ENCODE results near the gene SOHLH1.

Gene SOHLH1

GRCh38 chr9:135729480-135729879, 30.2 kb upstream of the SOHLH1 start:
- no peak for DNase-seq (ENCODE audit: low read depth, low spot score)

- no peak for DNase-seq (ENCODE audit: low read depth, low spot score)
These were observed 29.3 kb upstream of the SOHLH1 start for GRCh38 chr9:135728436-135729110.

- no peak for DNase-seq (ENCODE audit: low read depth, low spot score)
These were observed 28.1 kb upstream of the SOHLH1 start for GRCh38 chr9:135727257-135727875.

GRCh38 chr9:135726138-135726853, 27.0 kb upstream of the SOHLH1 start:
- no peak for DNase-seq (ENCODE audit: low read depth, low spot score)

GRCh38 chr9:135724186-135724787, 25.0 kb upstream of the SOHLH1 start:
- DNase-seq (ENCODE audit: low read depth, low spot score), result no peak

GRCh38 chr9:135722365-135722764, 23.1 kb upstream of the SOHLH1 start:
- no peak for DNase-seq (ENCODE audit: low read depth, low spot score)

GRCh38 chr9:135719472-135719871, 20.2 kb upstream of the SOHLH1 start:
- DNase-seq (ENCODE audit: low read depth, low spot score), result no peak

- DNase-seq (ENCODE audit: low read depth, low spot score), result no peak
These were observed 19.3 kb upstream of the SOHLH1 start for GRCh38 chr9:135718616-135719015.

GRCh38 chr9:135717410-135717809, 18.1 kb upstream of the SOHLH1 start:
- no peak for DNase-seq (ENCODE audit: low read depth, low spot score)

- no peak for DNase-seq (ENCODE audit: low read depth, low spot score)
These were observed 16.8 kb upstream of the SOHLH1 start for GRCh38 chr9:135716045-135716444.

- no peak for DNase-seq (ENCODE audit: low read depth, low spot score)
These were observed 15.8 kb upstream of the SOHLH1 start for GRCh38 chr9:135715056-135715595.

- DNase-seq (ENCODE audit: low read depth, low spot score), result no peak
These were observed 15.2 kb upstream of the SOHLH1 start for GRCh38 chr9:135714242-135715055.

- DNase-seq (ENCODE audit: low read depth, low spot score), result no peak
These were observed 13.5 kb upstream of the SOHLH1 start for GRCh38 chr9:135712613-135713295.

GRCh38 chr9:135711881-135712280, 12.6 kb upstream of the SOHLH1 start:
- DNase-seq (ENCODE audit: low read depth, low spot score), result no peak

- no peak for DNase-seq (ENCODE audit: low read depth, low spot score)
These were observed 12.1 kb upstream of the SOHLH1 start for GRCh38 chr9:135711391-135711790.

- no peak for DNase-seq (ENCODE audit: low read depth, low spot score)
These were observed 8.9 kb upstream of the SOHLH1 start for GRCh38 chr9:135708164-135708563.

- no peak for DNase-seq (ENCODE audit: low read depth, low spot score)
These were observed 8.2 kb upstream of the SOHLH1 start for GRCh38 chr9:135707252-135708138.

GRCh38 chr9:135706288-135706687, 7.0 kb upstream of the SOHLH1 start:
- no peak for DNase-seq (ENCODE audit: low read depth, low spot score)

GRCh38 chr9:135705376-135705775, 6.1 kb upstream of the SOHLH1 start:
- no peak for DNase-seq (ENCODE audit: low read depth, low spot score)

- DNase-seq (ENCODE audit: low read depth, low spot score), result no peak
These were observed 5.2 kb upstream of the SOHLH1 start for GRCh38 chr9:135704483-135704882.
